Astrocyte (in vitro differentiated cells and primary cell): ENCODE data around the gene FKBP10. TPM values are rescaled to one million over a fixed set of nuclear protein-coding genes. Genes with fewer than 3 reads are reported as not detected.
"Not testable (repeated sequence)": the region's sequence is repeated elsewhere in the genome, so short reads cannot be mapped to it uniquely, and the experiment has no call there.

Experiments used
- DNase-seq: peaks from one replicate; pipeline ENCODE4 v3.0.0-alpha.2; 2010; ENCODE audit warnings: low read depth
- FAIRE-seq: peaks from 2 replicates; lab custom pipeline; 2011; peaks lifted over from hg19 to GRCh38; lab: Jason Lieb, UNC
- H2AFZ ChIP-seq: 2 replicates; pipeline ENCODE4 v1.6.0; 2012; ENCODE audit warnings: low read depth, low read length, inconsistent platforms
- H3K27ac ChIP-seq: 2 replicates; pipeline ENCODE4 v1.5.1; 2011; ENCODE audit warnings: low read depth, low read length, inconsistent platforms
- H3K27me3 ChIP-seq: 2 replicates; pipeline ENCODE4 v1.6.0; 2011; ENCODE audit warnings: low read length, inconsistent platforms; ENCODE audit not compliant: insufficient read depth
- H3K36me3 ChIP-seq: 2 replicates; pipeline ENCODE4 v1.5.1; 2011; ENCODE audit warnings: low read length, inconsistent platforms; ENCODE audit not compliant: insufficient read depth
- H3K4me1 ChIP-seq: 2 replicates; pipeline ENCODE4 v1.5.1; 2011; ENCODE audit warnings: low read length, inconsistent platforms; ENCODE audit not compliant: insufficient read depth
- H3K4me2 ChIP-seq: 2 replicates; pipeline ENCODE4 v1.6.0; 2012; ENCODE audit warnings: low read length, inconsistent platforms
- H3K4me3 ChIP-seq: 2 replicates; pipeline ENCODE4 v1.5.1; 2011; ENCODE audit warnings: low read depth, mild to moderate bottlenecking, low read length, inconsistent platforms; ENCODE audit not compliant: insufficient read depth
- H3K79me2 ChIP-seq: 2 replicates; pipeline ENCODE4 v1.6.0; 2012; ENCODE audit warnings: mild to moderate bottlenecking, low read length, inconsistent platforms; ENCODE audit not compliant: insufficient read depth
- H3K9ac ChIP-seq: 2 replicates; pipeline ENCODE4 v1.6.0; 2012; ENCODE audit warnings: mild to moderate bottlenecking, low read length, inconsistent platforms
- H3K9me3 ChIP-seq: 2 replicates; pipeline ENCODE4 v1.5.1; 2012; ENCODE audit warnings: low read depth, mild to moderate bottlenecking, low read length, inconsistent platforms; ENCODE audit not compliant: insufficient read depth
- H4K20me1 ChIP-seq: 2 replicates; pipeline ENCODE4 v1.6.0; 2012; ENCODE audit warnings: low read length, inconsistent platforms; ENCODE audit not compliant: insufficient read depth
- H3K27ac Mint-ChIP-seq: one replicate; pipeline ENCODE4 v1.8.0; 2021; ENCODE audit warnings: mild to moderate bottlenecking, mixed read lengths; ENCODE audit not compliant: unreplicated experiment
- H3K27me3 Mint-ChIP-seq: one replicate; pipeline ENCODE4 v1.8.0; 2021; ENCODE audit warnings: low read depth, mixed read lengths; ENCODE audit not compliant: unreplicated experiment
- H3K36me3 Mint-ChIP-seq: one replicate; pipeline ENCODE4 v1.8.0; 2021; ENCODE audit warnings: low read depth, mixed read lengths; ENCODE audit not compliant: unreplicated experiment
- H3K4me1 Mint-ChIP-seq: one replicate; pipeline ENCODE4 v1.8.0; 2021; ENCODE audit warnings: low read depth, mixed read lengths; ENCODE audit not compliant: unreplicated experiment
- H3K4me3 Mint-ChIP-seq: one replicate; pipeline ENCODE4 v1.8.0; 2021; ENCODE audit warnings: mild to moderate bottlenecking, moderate library complexity, mixed read lengths; ENCODE audit not compliant: unreplicated experiment
- H3K9me3 Mint-ChIP-seq: one replicate; pipeline ENCODE4 v1.8.0; 2021; ENCODE audit warnings: mild to moderate bottlenecking, mixed read lengths; ENCODE audit not compliant: unreplicated experiment
- EZH2 ChIP-seq: IDR thresholded peaks from 2 replicates; pipeline ENCODE4 v1.6.1; 2012; ENCODE audit warnings: mild to moderate bottlenecking, low read length, inconsistent platforms; ENCODE audit not compliant: insufficient read depth
- total RNA-seq: library from RNA; stranded (reverse); gene quantifications from 2 replicates; pipeline ENCODE4 v1.2.1, GENCODE V29; 2021
- TF ChIP-seq, protein P1 (sequence below): IDR thresholded peaks from 2 replicates; pipeline ENCODE4 v1.5.1; 2011; ENCODE audit warnings: low read depth, mild to moderate bottlenecking, inconsistent platforms, low read length, moderate library complexity; ENCODE audit not compliant: insufficient read depth

The FKBP10 gene
- total RNA-seq, 1 donor from 2014 or later = 446 TPM

DNA sequence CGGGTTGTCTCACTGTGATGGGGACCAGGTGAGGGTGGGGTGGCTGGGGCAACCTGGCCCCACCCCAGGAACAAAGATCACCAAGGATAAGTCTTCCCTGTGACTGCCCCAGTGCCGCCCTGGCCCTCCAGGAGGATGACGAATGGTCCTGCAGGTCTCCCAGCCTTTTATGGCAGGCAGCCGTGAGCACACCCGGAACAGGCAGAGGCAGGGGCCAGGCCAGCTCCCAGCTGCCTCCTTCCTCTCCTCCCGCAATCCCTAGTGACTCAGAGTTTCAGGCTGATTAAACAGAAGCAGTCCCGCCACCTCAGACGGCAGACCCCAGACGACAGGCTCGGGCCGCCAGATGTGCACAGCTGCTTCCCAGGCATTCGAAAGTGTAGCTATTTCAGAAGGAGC is 39.6 kb upstream of the FKBP10 start:
- Histone ChIP-seq H2AFZ (no peak overlapping the region), H3K4me2 (peak overlapping the region; percentile 51), H3K27ac (peak overlapping the region; percentile 36), H3K36me3 (peaks cover 3% of the 10 kb centered on the region), H3K4me1 (peaks cover 36% of the 10 kb centered on the region), H4K20me1 (peaks cover 24% of the 10 kb centered on the region), H3K9me3 (no peaks in the 10 kb centered on the region), H3K79me2 (peaks cover 19% of the 10 kb centered on the region), H3K9ac (no peak overlapping the region), H3K4me3 (no peak overlapping the region), H3K27me3 (no peaks in the 10 kb centered on the region)
- Mint-ChIP-seq H3K27ac (peak overlapping the region; percentile 91), H3K4me3 (peak overlapping the region; percentile 34), H3K9me3 (no peaks in the 10 kb centered on the region), H3K27me3 (no peaks in the 10 kb centered on the region), H3K36me3 (peaks cover 14% of the 10 kb centered on the region), H3K4me1 (peaks cover 44% of the 10 kb centered on the region)
- TF ChIP-seq, protein P1, sequence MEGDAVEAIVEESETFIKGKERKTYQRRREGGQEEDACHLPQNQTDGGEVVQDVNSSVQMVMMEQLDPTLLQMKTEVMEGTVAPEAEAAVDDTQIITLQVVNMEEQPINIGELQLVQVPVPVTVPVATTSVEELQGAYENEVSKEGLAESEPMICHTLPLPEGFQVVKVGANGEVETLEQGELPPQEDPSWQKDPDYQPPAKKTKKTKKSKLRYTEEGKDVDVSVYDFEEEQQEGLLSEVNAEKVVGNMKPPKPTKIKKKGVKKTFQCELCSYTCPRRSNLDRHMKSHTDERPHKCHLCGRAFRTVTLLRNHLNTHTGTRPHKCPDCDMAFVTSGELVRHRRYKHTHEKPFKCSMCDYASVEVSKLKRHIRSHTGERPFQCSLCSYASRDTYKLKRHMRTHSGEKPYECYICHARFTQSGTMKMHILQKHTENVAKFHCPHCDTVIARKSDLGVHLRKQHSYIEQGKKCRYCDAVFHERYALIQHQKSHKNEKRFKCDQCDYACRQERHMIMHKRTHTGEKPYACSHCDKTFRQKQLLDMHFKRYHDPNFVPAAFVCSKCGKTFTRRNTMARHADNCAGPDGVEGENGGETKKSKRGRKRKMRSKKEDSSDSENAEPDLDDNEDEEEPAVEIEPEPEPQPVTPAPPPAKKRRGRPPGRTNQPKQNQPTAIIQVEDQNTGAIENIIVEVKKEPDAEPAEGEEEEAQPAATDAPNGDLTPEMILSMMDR = no peak
- no peak for TF ChIP-seq EZH2
- FAIRE-seq = no peak
- peak; percentile 86 for DNase-seq

- peaks cover 49% of the 10 kb centered on the region for H3K4me1 Mint-ChIP-seq
- Histone ChIP-seq H3K4me1 (peaks cover 39% of the 10 kb centered on the region), H3K9ac (peak overlapping the region; percentile 28), H2AFZ (no peak overlapping the region), H3K36me3 (no peaks in the 10 kb centered on the region), H3K27ac (no peak overlapping the region), H3K4me3 (no peak overlapping the region), H4K20me1 (peaks cover 25% of the 10 kb centered on the region), H3K9me3 (no peaks in the 10 kb centered on the region), H3K27me3 (no peaks in the 10 kb centered on the region), H3K79me2 (peaks cover 19% of the 10 kb centered on the region), H3K4me2 (peak overlapping the region; percentile 51)
- no peaks in the 10 kb centered on the region for H3K9me3 Mint-ChIP-seq
- H3K36me3 Mint-ChIP-seq = peaks cover 11% of the 10 kb centered on the region
- no peak overlapping the region for H3K27ac Mint-ChIP-seq
- DNase-seq (no peak), FAIRE-seq (no peak)
- no peaks in the 10 kb centered on the region for H3K27me3 Mint-ChIP-seq
- H3K4me3 Mint-ChIP-seq = peak overlapping the region; percentile 64
- no peak for TF ChIP-seq EZH2
- TF ChIP-seq, protein P1 = no peak
Observed at GRCh38 chr17:41773731-41774193, 39.0 kb upstream of the FKBP10 start.

GRCh38 chr17:41775394-41776226 is 37.2 kb upstream of the FKBP10 start:
- H3K79me2 ChIP-seq = peaks cover 26% of the 10 kb centered on the region
- DNase-seq (no peak), FAIRE-seq (no peak)
- Mint-ChIP-seq H3K9me3 (no peaks in the 10 kb centered on the region), H3K4me3 (peak overlapping the region; percentile 57), H3K27ac (peak overlapping the region; percentile 83), H3K4me1 (peaks cover 51% of the 10 kb centered on the region), H3K36me3 (peaks cover 5% of the 10 kb centered on the region), H3K27me3 (no peaks in the 10 kb centered on the region)
- H3K9ac ChIP-seq = peak overlapping the region; percentile 44
- H3K27me3 ChIP-seq = no peaks in the 10 kb centered on the region
- no peak overlapping the region for H2AFZ ChIP-seq
- peak overlapping the region; percentile 43 for H3K4me2 ChIP-seq
- H4K20me1 ChIP-seq = peaks cover 25% of the 10 kb centered on the region
- H3K27ac ChIP-seq = no peak overlapping the region
- no peak overlapping the region for H3K4me3 ChIP-seq
- peaks cover 39% of the 10 kb centered on the region for H3K4me1 ChIP-seq
- no peak for TF ChIP-seq EZH2
- TF ChIP-seq, protein P1 = no peak
- no peaks in the 10 kb centered on the region for H3K36me3 ChIP-seq
- H3K9me3 ChIP-seq = no peaks in the 10 kb centered on the region

DNA sequence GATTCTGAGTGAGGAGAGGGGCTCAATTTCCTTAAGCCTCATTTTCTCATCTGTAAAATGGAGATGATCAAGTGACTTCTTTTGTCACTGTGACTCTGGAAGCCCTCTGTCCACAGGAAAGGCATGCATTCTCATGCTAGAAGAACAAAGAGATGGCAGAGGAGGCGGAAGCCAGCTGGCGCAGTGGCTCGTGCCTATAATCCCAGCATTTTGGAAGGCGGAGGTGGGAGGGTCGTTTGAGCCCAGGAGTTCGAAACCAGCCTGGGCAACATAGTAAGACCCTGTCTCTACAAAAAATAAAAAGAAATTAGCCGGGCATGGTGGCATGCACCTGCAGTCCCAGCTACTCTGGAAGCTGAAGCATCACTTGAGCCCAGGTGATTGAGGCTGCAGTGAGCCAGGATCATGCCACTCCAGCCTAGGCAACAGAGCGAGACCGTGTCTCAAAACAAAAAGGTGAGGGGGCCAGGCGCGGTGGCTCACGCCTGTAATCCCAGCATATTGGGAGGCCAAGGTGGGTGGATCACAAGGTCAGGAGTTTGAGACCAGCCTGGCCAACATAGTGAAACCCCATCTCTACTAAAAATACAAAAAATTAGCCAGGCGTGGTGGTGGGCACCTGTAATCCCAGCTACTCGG is 36.4 kb upstream of the FKBP10 start:
- H3K27me3 Mint-ChIP-seq, H3K27me3 ChIP-seq, H3K9ac ChIP-seq, DNase-seq, H3K4me3 ChIP-seq, H3K27ac ChIP-seq, H3K9me3 ChIP-seq, H2AFZ ChIP-seq, H3K27ac Mint-ChIP-seq, H3K4me2 ChIP-seq, H3K36me3 ChIP-seq, H3K36me3 Mint-ChIP-seq, FAIRE-seq, H3K9me3 Mint-ChIP-seq: not testable (repeated sequence)
- peaks cover 28% of the 10 kb centered on the region for H3K79me2 ChIP-seq
- Mint-ChIP-seq H3K4me1 (peaks cover 51% of the 10 kb centered on the region), H3K4me3 (peak overlapping the region; percentile 57)
- H3K4me1 ChIP-seq = peaks cover 39% of the 10 kb centered on the region
- peaks cover 27% of the 10 kb centered on the region for H4K20me1 ChIP-seq
